ENCODE measurements around the gene HTR1A.

Gene HTR1A

GRCh38 chr5:63962279-63962678, at the start of gene HTR1A:
Gene HTR1A, minus strand, starts transcription at chr5:63962445. Its CDS starts 726 bp downstream, at chr5:63961719.
- DNase-seq, result no peak
- in situ Hi-C loops (cut with MboI; ENCODE audit: low pct_unique_long_range_greater_than_20kb, low sequenced_read_pairs), result no loop called here

- no peak for DNase-seq
- in situ Hi-C loops (cut with MboI; ENCODE audit: low pct_unique_long_range_greater_than_20kb, low sequenced_read_pairs), result no loop called here
Observed at GRCh38 chr5:64003966-64004365, 41.7 kb upstream of the HTR1A start.

- no peak for DNase-seq
- in situ Hi-C loops (cut with MboI; ENCODE audit: low pct_unique_long_range_greater_than_20kb, low sequenced_read_pairs), result no loop called here
Observed at GRCh38 chr5:64000096-64000495, 37.9 kb upstream of the HTR1A start.

GRCh38 chr5:63987053-63987452, 24.8 kb upstream of the HTR1A start:
- DNase-seq, result no peak
- in situ Hi-C loops (cut with MboI; ENCODE audit: low pct_unique_long_range_greater_than_20kb, low sequenced_read_pairs), result no loop called here

- DNase-seq, result no peak
- in situ Hi-C loops (cut with MboI; ENCODE audit: low pct_unique_long_range_greater_than_20kb, low sequenced_read_pairs), result no loop called here
Observed at GRCh38 chr5:63981864-63982263, 19.6 kb upstream of the HTR1A start.

- no peak for DNase-seq
- in situ Hi-C loops (cut with MboI; ENCODE audit: low pct_unique_long_range_greater_than_20kb, low sequenced_read_pairs), result no loop called here
Observed at GRCh38 chr5:63963926-63964325, 1.7 kb upstream of the HTR1A start.

- in situ Hi-C loops (cut with MboI; ENCODE audit: low pct_unique_long_range_greater_than_20kb, low sequenced_read_pairs), result no loop called here
- peak; percentile 77 for DNase-seq
Observed at GRCh38 chr5:63963080-63963735, 963 bp upstream of the HTR1A start.

GRCh38 chr5:63961598-63962161, 565 bp downstream of the HTR1A start:
- in situ Hi-C loops (cut with MboI; ENCODE audit: low pct_unique_long_range_greater_than_20kb, low sequenced_read_pairs), result no loop called here
- DNase-seq, result no peak

- in situ Hi-C loops (cut with MboI; ENCODE audit: low pct_unique_long_range_greater_than_20kb, low sequenced_read_pairs), result no loop called here
- DNase-seq, result no peak
Observed at GRCh38 chr5:63961125-63961597, 1.1 kb downstream of the HTR1A start.

GRCh38 chr5:63960646-63961045, 1.6 kb downstream of the HTR1A start:
- in situ Hi-C loops (cut with MboI; ENCODE audit: low pct_unique_long_range_greater_than_20kb, low sequenced_read_pairs), result no loop called here

GRCh38 chr5:63959177-63959982, 2.9 kb downstream of the HTR1A start:
- in situ Hi-C loops (cut with MboI; ENCODE audit: low pct_unique_long_range_greater_than_20kb, low sequenced_read_pairs), result no loop called here
- no peak for DNase-seq

More at GRCh38 chr5:63960646-63961045, 1.6 kb downstream of the HTR1A start:
- DNase-seq, result no peak

- no peak for DNase-seq
- in situ Hi-C loops (cut with MboI; ENCODE audit: low pct_unique_long_range_greater_than_20kb, low sequenced_read_pairs), result no loop called here
Observed at GRCh38 chr5:63958654-63959053, 3.6 kb downstream of the HTR1A start.

GRCh38 chr5:63957617-63958016, 4.6 kb downstream of the HTR1A start:
- in situ Hi-C loops (cut with MboI; ENCODE audit: low pct_unique_long_range_greater_than_20kb, low sequenced_read_pairs), result no loop called here
- no peak for DNase-seq

GRCh38 chr5:63953217-63953616, 9.0 kb downstream of the HTR1A start:
- no peak for DNase-seq
- in situ Hi-C loops (cut with MboI; ENCODE audit: low pct_unique_long_range_greater_than_20kb, low sequenced_read_pairs), result no loop called here

GRCh38 chr5:63935103-63935502, 27.1 kb downstream of the HTR1A start:
- DNase-seq, result no peak
- in situ Hi-C loops (cut with MboI; ENCODE audit: low pct_unique_long_range_greater_than_20kb, low sequenced_read_pairs), result no loop called here

GRCh38 chr5:63931836-63932235, 30.4 kb downstream of the HTR1A start:
- DNase-seq, result no peak
- in situ Hi-C loops (cut with MboI; ENCODE audit: low pct_unique_long_range_greater_than_20kb, low sequenced_read_pairs), result no loop called here

- no peak for DNase-seq
- in situ Hi-C loops (cut with MboI; ENCODE audit: low pct_unique_long_range_greater_than_20kb, low sequenced_read_pairs), result no loop called here
Observed at GRCh38 chr5:63928451-63928850, 33.8 kb downstream of the HTR1A start.

- in situ Hi-C loops (cut with MboI; ENCODE audit: low pct_unique_long_range_greater_than_20kb, low sequenced_read_pairs), result no loop called here
- DNase-seq, result no peak
Observed at GRCh38 chr5:63923914-63924313, 38.3 kb downstream of the HTR1A start.

- in situ Hi-C loops (cut with MboI; ENCODE audit: low pct_unique_long_range_greater_than_20kb, low sequenced_read_pairs), result no loop called here
- no peak for DNase-seq
Observed at GRCh38 chr5:63919763-63920478, 42.3 kb downstream of the HTR1A start.

GRCh38 chr5:63916786-63917185, 45.5 kb downstream of the HTR1A start:
- no peak for DNase-seq
- in situ Hi-C loops (cut with MboI; ENCODE audit: low pct_unique_long_range_greater_than_20kb, low sequenced_read_pairs), result no loop called here

All from KBM-7 (cell line).